ENCODE measurements around the gene APPL1. TPM values are rescaled to one million over a fixed set of nuclear protein-coding genes. Genes with fewer than 3 reads are reported as not detected.

APPL1 gene
- total RNA-seq, 1 experiment from 2014 or later = 34.6 TPM

GRCh38 chr3:57233799-57234198 is 6.3 kb downstream of the APPL1 start:
- no peak overlapping the region for H3K9ac ChIP-seq (ENCODE audit: low read length)
- H3K9me3 ChIP-seq (ENCODE audit: low read length) = no peaks in the 10 kb centered on the region
- no peak overlapping the region for H3K27ac ChIP-seq (ENCODE audit: low read length)
- ChIA-PET CTCF (interaction anchor here (0.5 kb wide), 1 partner anchor 37 kb away, joined by 4 read pairs; no protein-coding TSS in a partner anchor), POLR2A (ENCODE audit: unreplicated experiment) (interaction anchor here (0.6 kb wide), 1 partner anchor 364 kb away, joined by 6 read pairs; no protein-coding TSS in a partner anchor)
- no TSS peak for BruUV-seq (replicated peaks)
- peaks cover 16% of the 10 kb centered on the region for H3K4me1 ChIP-seq (ENCODE audit: insufficient read depth, low read length)
- intact Hi-C loops (cut with micrococcal nuclease) = no loop called here
- H3K4me3 ChIP-seq (ENCODE audit: low read length) = no peak overlapping the region
- DNase-seq (no peak), ATAC-seq (no peak)
- H3K4me2 ChIP-seq (ENCODE audit: low read length) = no peak overlapping the region
- H4K20me1 ChIP-seq (ENCODE audit: low read length) = peaks cover 23% of the 10 kb centered on the region
- TF ChIP-seq, protein P1, sequence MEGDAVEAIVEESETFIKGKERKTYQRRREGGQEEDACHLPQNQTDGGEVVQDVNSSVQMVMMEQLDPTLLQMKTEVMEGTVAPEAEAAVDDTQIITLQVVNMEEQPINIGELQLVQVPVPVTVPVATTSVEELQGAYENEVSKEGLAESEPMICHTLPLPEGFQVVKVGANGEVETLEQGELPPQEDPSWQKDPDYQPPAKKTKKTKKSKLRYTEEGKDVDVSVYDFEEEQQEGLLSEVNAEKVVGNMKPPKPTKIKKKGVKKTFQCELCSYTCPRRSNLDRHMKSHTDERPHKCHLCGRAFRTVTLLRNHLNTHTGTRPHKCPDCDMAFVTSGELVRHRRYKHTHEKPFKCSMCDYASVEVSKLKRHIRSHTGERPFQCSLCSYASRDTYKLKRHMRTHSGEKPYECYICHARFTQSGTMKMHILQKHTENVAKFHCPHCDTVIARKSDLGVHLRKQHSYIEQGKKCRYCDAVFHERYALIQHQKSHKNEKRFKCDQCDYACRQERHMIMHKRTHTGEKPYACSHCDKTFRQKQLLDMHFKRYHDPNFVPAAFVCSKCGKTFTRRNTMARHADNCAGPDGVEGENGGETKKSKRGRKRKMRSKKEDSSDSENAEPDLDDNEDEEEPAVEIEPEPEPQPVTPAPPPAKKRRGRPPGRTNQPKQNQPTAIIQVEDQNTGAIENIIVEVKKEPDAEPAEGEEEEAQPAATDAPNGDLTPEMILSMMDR (conservative IDR thresholded peaks at IDR 0.05; ENCODE audit: low read depth, low read length) = no peak
- TF ChIP-seq EZH2 (IDR thresholded peaks at IDR 0.05; ENCODE audit: low read length, unreplicated experiment) (no peak), EZH2phosphoT487 (IDR thresholded peaks at IDR 0.05; ENCODE audit: borderline replicate concordance, low read length) (no peak)
- peaks cover 16% of the 10 kb centered on the region for H3K36me3 ChIP-seq (ENCODE audit: low read depth, low read length)
- H3K79me2 ChIP-seq (ENCODE audit: low read length) = peaks cover 54% of the 10 kb centered on the region
- no peaks in the 10 kb centered on the region for H3K27me3 ChIP-seq (ENCODE audit: low read length)
- no peak overlapping the region for H2AFZ ChIP-seq (ENCODE audit: low read length)
- H3K9me2 ChIP-seq (replicated peaks; ENCODE audit: low read length) = no peaks in the 10 kb centered on the region
- no peaks in the 10 kb centered on the region for H3F3A ChIP-seq (ENCODE audit: low read length, unreplicated experiment)

DNA sequence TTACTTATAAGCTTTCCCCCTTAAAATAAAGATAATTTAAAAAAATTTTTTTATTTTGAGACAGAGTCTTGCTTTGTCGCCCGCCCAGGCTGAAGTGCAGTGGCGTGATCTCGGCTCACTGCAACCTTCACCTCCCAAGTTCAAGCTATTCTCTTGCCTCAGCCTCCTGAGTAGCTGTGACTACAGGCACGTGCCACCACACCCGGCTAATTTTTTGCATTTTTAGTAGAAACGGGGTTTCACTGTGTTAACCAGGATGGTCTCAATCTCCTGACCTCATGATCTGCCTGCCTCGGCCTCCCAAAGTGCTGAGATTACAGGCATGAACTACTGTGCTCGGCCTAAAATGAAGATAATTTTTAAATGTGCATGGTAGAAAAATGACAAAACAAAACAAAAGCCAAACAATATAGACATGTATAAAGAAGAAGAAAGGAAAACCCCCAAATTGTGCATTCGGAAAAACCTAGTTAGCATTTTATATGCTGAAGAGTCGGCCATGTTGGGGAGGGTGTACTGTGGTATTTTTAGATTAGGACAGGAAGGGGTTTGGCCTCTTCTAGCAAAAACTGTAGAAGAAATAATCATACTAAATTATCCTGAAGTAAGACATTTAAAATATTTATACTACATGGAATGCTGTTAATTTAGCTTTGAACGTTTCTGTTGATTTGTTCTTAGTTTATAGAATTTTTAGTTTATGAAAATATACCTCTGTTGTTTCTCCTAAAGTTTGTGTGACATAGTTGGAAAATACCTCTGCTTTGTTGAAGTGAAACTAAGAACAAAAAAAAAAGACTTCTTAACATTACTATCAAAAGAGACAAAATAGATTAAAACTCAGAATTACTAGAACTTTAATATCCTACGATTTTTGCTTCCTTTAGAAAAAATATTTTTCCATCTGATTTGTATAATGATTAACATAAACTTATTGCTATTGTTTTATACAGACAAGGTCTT is 7.4 kb downstream of the APPL1 start:
- ChIA-PET POLR2A (ENCODE audit: unreplicated experiment) (no interaction called here), CTCF (no interaction called here)
- ATAC-seq (no peak), DNase-seq (no peak)
- Histone ChIP-seq H3K9me3 (ENCODE audit: low read length) (no peaks in the 10 kb centered on the region), H3K27me3 (ENCODE audit: low read length) (no peaks in the 10 kb centered on the region), H3K36me3 (ENCODE audit: low read depth, low read length) (peaks cover 23% of the 10 kb centered on the region), H3K4me2 (ENCODE audit: low read length) (no peak overlapping the region), H3K4me1 (ENCODE audit: insufficient read depth, low read length) (peaks cover 7% of the 10 kb centered on the region), H3K4me3 (ENCODE audit: low read length) (no peak overlapping the region), H3K27ac (ENCODE audit: low read length) (no peak overlapping the region), H4K20me1 (ENCODE audit: low read length) (peaks cover 19% of the 10 kb centered on the region), H2AFZ (ENCODE audit: low read length) (no peak overlapping the region), H3F3A (ENCODE audit: low read length, unreplicated experiment) (no peaks in the 10 kb centered on the region), H3K9ac (ENCODE audit: low read length) (no peak overlapping the region), H3K79me2 (ENCODE audit: low read length) (peaks cover 46% of the 10 kb centered on the region), H3K9me2 (replicated peaks; ENCODE audit: low read length) (no peaks in the 10 kb centered on the region)
- intact Hi-C loops (cut with micrococcal nuclease) = loop anchor here (5.0 kb wide), 1 partner anchor 62 kb away; no protein-coding TSS in a partner anchor
- BruUV-seq (replicated peaks) = no TSS peak
- TF ChIP-seq, protein P1 (conservative IDR thresholded peaks at IDR 0.05; ENCODE audit: low read depth, low read length) = no peak
- TF ChIP-seq EZH2 (IDR thresholded peaks at IDR 0.05; ENCODE audit: low read length, unreplicated experiment) = no peak
- TF ChIP-seq EZH2phosphoT487 (IDR thresholded peaks at IDR 0.05; ENCODE audit: borderline replicate concordance, low read length) = no peak

- no peak overlapping the region for H3K27ac ChIP-seq (ENCODE audit: low read length)
- no TSS peak for BruUV-seq (replicated peaks)
- TF ChIP-seq, protein P1 (conservative IDR thresholded peaks at IDR 0.05; ENCODE audit: low read depth, low read length) = no peak
- TF ChIP-seq EZH2phosphoT487 (IDR thresholded peaks at IDR 0.05; ENCODE audit: borderline replicate concordance, low read length) = no peak
- no peak for TF ChIP-seq EZH2 (IDR thresholded peaks at IDR 0.05; ENCODE audit: low read length, unreplicated experiment)
- no peaks in the 10 kb centered on the region for H3K79me2 ChIP-seq (ENCODE audit: low read length)
- no peak overlapping the region for H2AFZ ChIP-seq (ENCODE audit: low read length)
- H3K4me3 ChIP-seq (ENCODE audit: low read length) = no peak overlapping the region
- H3K4me1 ChIP-seq (ENCODE audit: insufficient read depth, low read length) = no peaks in the 10 kb centered on the region
- no peaks in the 10 kb centered on the region for H4K20me1 ChIP-seq (ENCODE audit: low read length)
- peaks cover 41% of the 10 kb centered on the region; the same call in 1 of the 2 replicates for H3K36me3 ChIP-seq (ENCODE audit: low read depth, low read length)
- intact Hi-C loops (cut with micrococcal nuclease) = no loop called here
- peak; percentile 5 for DNase-seq
- no peaks in the 10 kb centered on the region for H3K9me3 ChIP-seq (ENCODE audit: low read length)
- ChIA-PET CTCF (interaction anchor here (0.6 kb wide), 1 partner anchor 153 kb away, joined by 6 read pairs; no protein-coding TSS in a partner anchor), POLR2A (ENCODE audit: unreplicated experiment) (no interaction called here)
- no peaks in the 10 kb centered on the region for H3F3A ChIP-seq (ENCODE audit: low read length, unreplicated experiment)
- H3K27me3 ChIP-seq (ENCODE audit: low read length) = no peaks in the 10 kb centered on the region
- H3K9ac ChIP-seq (ENCODE audit: low read length) = no peak overlapping the region
- ATAC-seq = no peak
- H3K4me2 ChIP-seq (ENCODE audit: low read length) = no peak overlapping the region
- H3K9me2 ChIP-seq (replicated peaks; ENCODE audit: low read length) = no peaks in the 10 kb centered on the region
Measured at GRCh38 chr3:57244946-57245345, 17.4 kb downstream of the APPL1 start.

Data from PC-3 (cell line).